H9 (cell line): ENCODE results near the gene BCAR3. TPM values are rescaled to one million over a fixed set of nuclear protein-coding genes. Genes with fewer than 3 reads are reported as not detected.

Source experiments
- DNase-seq: peaks from one replicate; pipeline ENCODE4 v3.0.0-alpha.2; 2017
- H2AFZ ChIP-seq: one replicate; pipeline ENCODE4 v1.6.1; 2013; ENCODE audit warnings: mild to moderate bottlenecking, low read length, control low read depth, moderate library complexity
- H2AK5ac ChIP-seq: 2 replicates; pipeline ENCODE4 v1.6.1; 2013; ENCODE audit warnings: low read length, control low read depth, mixed read lengths; ENCODE audit not compliant: insufficient read length
- H2BK120ac ChIP-seq: one replicate; pipeline ENCODE4 v1.6.1; 2013; ENCODE audit warnings: low read depth, mild to moderate bottlenecking, low read length, control low read depth, inconsistent platforms; ENCODE audit not compliant: poor library complexity, severe bottlenecking
- H2BK12ac ChIP-seq: 2 replicates; pipeline ENCODE4 v1.6.1; 2013; ENCODE audit warnings: low read length, control low read depth, mixed read lengths, low read depth; ENCODE audit not compliant: insufficient read length
- H2BK15ac ChIP-seq: 2 replicates; pipeline ENCODE4 v1.6.1; 2013; ENCODE audit warnings: low read depth, low read length, control low read depth
- H2BK20ac ChIP-seq: one replicate; pipeline ENCODE4 v1.6.1; 2013; ENCODE audit warnings: low read depth, mild to moderate bottlenecking, low read length, control low read depth, inconsistent platforms; ENCODE audit not compliant: poor library complexity, severe bottlenecking
- H2BK5ac ChIP-seq: 2 replicates; pipeline ENCODE4 v1.6.1; 2013; ENCODE audit warnings: low read length, control low read depth, mixed read lengths; ENCODE audit not compliant: insufficient read length
- H3K14ac ChIP-seq: 2 replicates; pipeline ENCODE4 v1.6.1; 2013; ENCODE audit warnings: low read length, control low read depth; ENCODE audit not compliant: insufficient read depth
- H3K18ac ChIP-seq: 2 replicates; pipeline ENCODE4 v1.6.1; 2013; ENCODE audit warnings: low read depth, mild to moderate bottlenecking, mixed read lengths, low read length, control low read depth; ENCODE audit not compliant: insufficient read length
- H3K23ac ChIP-seq: 2 replicates; pipeline ENCODE4 v1.6.1; 2013; ENCODE audit warnings: low read length, control low read depth, mixed read lengths, low read depth; ENCODE audit not compliant: insufficient read length
- H3K23me2 ChIP-seq: 2 replicates; pipeline ENCODE4 v1.6.1; 2013; ENCODE audit warnings: low read depth, mild to moderate bottlenecking, mixed read lengths, low read length, control low read depth; ENCODE audit not compliant: insufficient read length, poor library complexity, severe bottlenecking
- H3K27ac ChIP-seq: 2 replicates; pipeline ENCODE4 v1.5.1; 2013; ENCODE audit warnings: low read length, control low read depth, mixed read lengths, low read depth; ENCODE audit not compliant: insufficient read length
- H3K27me3 ChIP-seq: 2 replicates; pipeline ENCODE4 v1.6.1; 2013; ENCODE audit warnings: low read length, control low read depth, inconsistent platforms; ENCODE audit not compliant: insufficient read depth
- H3K4ac ChIP-seq: 2 replicates; pipeline ENCODE4 v1.6.1; 2013; ENCODE audit warnings: low read depth, mild to moderate bottlenecking, control low read depth, inconsistent platforms, low read length, moderate library complexity
- H3K4me1 ChIP-seq: 2 replicates; pipeline ENCODE4 v1.6.1; 2013; ENCODE audit warnings: low read length, control low read depth, inconsistent platforms; ENCODE audit not compliant: insufficient read depth
- H3K4me2 ChIP-seq: 2 replicates; pipeline ENCODE4 v1.6.1; 2013; ENCODE audit warnings: low read length, control low read depth, mixed read lengths; ENCODE audit not compliant: insufficient read length, insufficient read depth
- H3K56ac ChIP-seq: 2 replicates; pipeline ENCODE4 v1.6.1; 2013; ENCODE audit warnings: low read depth, mild to moderate bottlenecking, mixed read lengths, low read length, control low read depth; ENCODE audit not compliant: insufficient read length
- H3K79me1 ChIP-seq: 2 replicates; pipeline ENCODE4 v1.6.1; 2013; ENCODE audit warnings: low read depth, mild to moderate bottlenecking, moderate library complexity, low read length, control low read depth, inconsistent platforms; ENCODE audit not compliant: insufficient read depth, poor library complexity, severe bottlenecking
- H3K79me2 ChIP-seq: 2 replicates; pipeline ENCODE4 v1.6.1; 2013; ENCODE audit warnings: low read length, control low read depth, inconsistent platforms; ENCODE audit not compliant: insufficient read depth
- H3K9ac ChIP-seq: 2 replicates; pipeline ENCODE4 v1.6.1; 2013; ENCODE audit warnings: low read length, control low read depth, mixed read lengths; ENCODE audit not compliant: insufficient read length; ENCODE audit errors: extremely low read depth
- H3K9me3 ChIP-seq: one replicate; pipeline ENCODE4 v1.6.1; 2013; ENCODE audit warnings: low read depth, low read length, inconsistent platforms; ENCODE audit not compliant: control insufficient read depth
- H3T11ph ChIP-seq: one replicate; pipeline ENCODE4 v1.6.1; 2013; ENCODE audit warnings: mild to moderate bottlenecking, low read length, control low read depth, inconsistent platforms
- H4K20me1 ChIP-seq: one replicate; pipeline ENCODE4 v1.6.1; 2013; ENCODE audit not compliant: control insufficient read depth, insufficient read length, insufficient read depth
- H4K5ac ChIP-seq: 2 replicates; pipeline ENCODE4 v1.6.1; 2013; ENCODE audit warnings: low read depth, mild to moderate bottlenecking, mixed read lengths, low read length, control low read depth; ENCODE audit not compliant: insufficient read length
- H4K8ac ChIP-seq: replicated peaks from 2 replicates; pipeline ENCODE4 v1.6.1; 2013; ENCODE audit warnings: low read length, control low read depth, mixed read lengths, low read depth; ENCODE audit not compliant: insufficient read length
- H4K91ac ChIP-seq: 2 replicates; pipeline ENCODE4 v1.6.1; 2013; ENCODE audit warnings: low read depth, mild to moderate bottlenecking, moderate library complexity, mixed read lengths, low read length, control low read depth; ENCODE audit not compliant: insufficient read length
- H3K27ac Mint-ChIP-seq, 3 experiments: 2 replicates in 2 of 3; 3 replicates in 1 of 3; pipeline ENCODE4 v1.8.0; 2020 to 2021; ENCODE audit warnings: mixed read lengths in 3 of 3, mild to moderate bottlenecking in 1 of 3, moderate library complexity in 1 of 3
- H3K27me3 Mint-ChIP-seq: 2 replicates; pipeline ENCODE4 v1.8.0; 2021; ENCODE audit warnings: low read depth, mild to moderate bottlenecking, moderate library complexity, mixed read lengths
- H3K36me3 Mint-ChIP-seq, 3 experiments: 2 replicates in 2 of 3; 3 replicates in 1 of 3; pipeline ENCODE4 v1.8.0; 2020 to 2021; ENCODE audit warnings: low read depth in 3 of 3, mixed read lengths in 3 of 3; ENCODE audit not compliant: insufficient read depth in 1 of 3
- H3K4me1 Mint-ChIP-seq, 2 experiments: 2 replicates each; pipeline ENCODE4 v1.8.0; 2020; ENCODE audit warnings: mixed read lengths in 2 of 2
- H3K4me3 Mint-ChIP-seq, 2 experiments: 2 replicates in 1 of 2; 3 replicates in 1 of 2; pipeline ENCODE4 v1.8.0; 2020 to 2021; ENCODE audit warnings: mild to moderate bottlenecking in 2 of 2, mixed read lengths in 2 of 2, moderate library complexity in 1 of 2
- H3K9me3 Mint-ChIP-seq, 2 experiments: 2 replicates in 1 of 2; 3 replicates in 1 of 2; pipeline ENCODE4 v1.8.0; 2020; ENCODE audit warnings: mild to moderate bottlenecking in 2 of 2, mixed read lengths in 2 of 2, moderate library complexity in 1 of 2
- WGBS: extraction: QIAGEN DNeasy Blood & Tissue Kit; methylation state at CpG from one replicate; pipeline ENCODE4 v1.1.7; 2013; ENCODE audit warnings: missing lambda C conversion rate, low lambda C conversion rate, mixed read lengths; ENCODE audit not compliant: insufficient read length; ENCODE audit errors: extremely low coverage; 5-methylcytosine and 5-hydroxymethylcytosine counted together
- total RNA-seq: library from RNA; stranded (reverse); gene quantifications from 2 replicates; pipeline ENCODE4 v1.2.1, GENCODE V29; 2021
- TF ChIP-seq, protein P1 (sequence below): fragments of 200-600 bp; sonication (generic); conservative IDR thresholded peaks from 3 replicates; pipeline ENCODE4 v1.8.0; 2021; ENCODE audit warnings: antibody characterized with exemption, mild to moderate bottlenecking

BCAR3 gene
- total RNA-seq, 1 experiment from 2014 or later: 4.9 TPM

DNA sequence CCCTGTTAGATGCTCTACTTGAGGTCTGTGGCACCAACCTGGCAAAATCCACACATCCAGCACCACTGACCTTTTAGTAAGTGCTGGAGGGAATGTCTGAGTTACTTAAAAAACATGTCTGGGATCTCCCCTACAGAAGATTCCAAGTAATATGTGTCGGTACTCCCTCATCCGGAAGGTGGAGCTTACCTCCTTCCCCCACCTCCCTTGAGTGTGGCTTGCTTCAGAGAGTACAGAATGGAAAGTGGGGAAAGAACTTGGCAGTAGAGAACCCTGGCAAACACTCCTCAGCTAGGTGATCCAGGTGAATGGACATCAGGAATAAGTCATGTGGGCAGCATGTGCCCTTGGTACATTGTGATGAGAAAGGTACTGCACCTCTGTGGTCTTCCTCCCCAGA is 49.0 kb upstream of the BCAR3 start:
- no peak overlapping the region for H3K14ac ChIP-seq
- H4K8ac ChIP-seq: no peak overlapping the region
- H3K56ac ChIP-seq: no peak overlapping the region
- H3K36me3 Mint-ChIP-seq: no peaks in the 10 kb centered on the region
- H2BK120ac ChIP-seq: no peak overlapping the region
- peaks cover 23 to 35% of the 10 kb centered on the region in 2 experiments for H3K4me1 Mint-ChIP-seq
- H3K27ac Mint-ChIP-seq: no peak overlapping the region
- H3K27me3 Mint-ChIP-seq: no peaks in the 10 kb centered on the region
- no peaks in the 10 kb centered on the region for H3K9me3 ChIP-seq
- no peak overlapping the region for H4K5ac ChIP-seq
- H3K23ac ChIP-seq: no peak overlapping the region
- no peaks in the 10 kb centered on the region for H3K79me2 ChIP-seq
- no peaks in the 10 kb centered on the region for H3K23me2 ChIP-seq
- H3K27me3 ChIP-seq: no peaks in the 10 kb centered on the region; the same call in 1 of the 2 replicates
- H2AK5ac ChIP-seq: no peak overlapping the region
- no peaks in the 10 kb centered on the region; a peak in 1 of 5 replicates for H3K9me3 Mint-ChIP-seq
- no peak overlapping the region for H2BK12ac ChIP-seq
- no peak overlapping the region for H2BK5ac ChIP-seq
- H2AFZ ChIP-seq: no peak overlapping the region
- no peak overlapping the region for H3K18ac ChIP-seq
- no peak overlapping the region for H2BK20ac ChIP-seq
- H3K9ac ChIP-seq: no peak overlapping the region
- no peak overlapping the region for H4K91ac ChIP-seq
- no peaks in the 10 kb centered on the region for H3K79me1 ChIP-seq
- no peak overlapping the region for H3K4me2 ChIP-seq
- H3K27ac ChIP-seq: no peak overlapping the region
- H3K4me3 Mint-ChIP-seq: no peak overlapping the region; a peak in 1 of 5 replicates
- H3K4me1 ChIP-seq: no peaks in the 10 kb centered on the region
- no peaks in the 10 kb centered on the region for H4K20me1 ChIP-seq
- H2BK15ac ChIP-seq: no peak overlapping the region
- TF ChIP-seq, protein P1, sequence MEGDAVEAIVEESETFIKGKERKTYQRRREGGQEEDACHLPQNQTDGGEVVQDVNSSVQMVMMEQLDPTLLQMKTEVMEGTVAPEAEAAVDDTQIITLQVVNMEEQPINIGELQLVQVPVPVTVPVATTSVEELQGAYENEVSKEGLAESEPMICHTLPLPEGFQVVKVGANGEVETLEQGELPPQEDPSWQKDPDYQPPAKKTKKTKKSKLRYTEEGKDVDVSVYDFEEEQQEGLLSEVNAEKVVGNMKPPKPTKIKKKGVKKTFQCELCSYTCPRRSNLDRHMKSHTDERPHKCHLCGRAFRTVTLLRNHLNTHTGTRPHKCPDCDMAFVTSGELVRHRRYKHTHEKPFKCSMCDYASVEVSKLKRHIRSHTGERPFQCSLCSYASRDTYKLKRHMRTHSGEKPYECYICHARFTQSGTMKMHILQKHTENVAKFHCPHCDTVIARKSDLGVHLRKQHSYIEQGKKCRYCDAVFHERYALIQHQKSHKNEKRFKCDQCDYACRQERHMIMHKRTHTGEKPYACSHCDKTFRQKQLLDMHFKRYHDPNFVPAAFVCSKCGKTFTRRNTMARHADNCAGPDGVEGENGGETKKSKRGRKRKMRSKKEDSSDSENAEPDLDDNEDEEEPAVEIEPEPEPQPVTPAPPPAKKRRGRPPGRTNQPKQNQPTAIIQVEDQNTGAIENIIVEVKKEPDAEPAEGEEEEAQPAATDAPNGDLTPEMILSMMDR: no peak
- DNase-seq: no peak
- no peak overlapping the region for H3T11ph ChIP-seq
- no CpG with 5 or more reads among the region's 2 CpGs for WGBS
- no peak overlapping the region for H3K4ac ChIP-seq
